Activated CD4-positive, alpha-beta T cell treated with anti-CD3 and anti-CD28 coated beads, Interleukin-2, amount 50 U/mL, for 16 hours (primary cell): ENCODE data around the gene MAP1A.
"Not testable (repeated sequence)": the region's sequence is repeated elsewhere in the genome, so short reads cannot be mapped to it uniquely, and the experiment has no call there.

Experiments
- DNase-seq: peaks from one replicate; pipeline ENCODE4 v3.0.0-alpha.2; 2020

MAP1A gene

DNA sequence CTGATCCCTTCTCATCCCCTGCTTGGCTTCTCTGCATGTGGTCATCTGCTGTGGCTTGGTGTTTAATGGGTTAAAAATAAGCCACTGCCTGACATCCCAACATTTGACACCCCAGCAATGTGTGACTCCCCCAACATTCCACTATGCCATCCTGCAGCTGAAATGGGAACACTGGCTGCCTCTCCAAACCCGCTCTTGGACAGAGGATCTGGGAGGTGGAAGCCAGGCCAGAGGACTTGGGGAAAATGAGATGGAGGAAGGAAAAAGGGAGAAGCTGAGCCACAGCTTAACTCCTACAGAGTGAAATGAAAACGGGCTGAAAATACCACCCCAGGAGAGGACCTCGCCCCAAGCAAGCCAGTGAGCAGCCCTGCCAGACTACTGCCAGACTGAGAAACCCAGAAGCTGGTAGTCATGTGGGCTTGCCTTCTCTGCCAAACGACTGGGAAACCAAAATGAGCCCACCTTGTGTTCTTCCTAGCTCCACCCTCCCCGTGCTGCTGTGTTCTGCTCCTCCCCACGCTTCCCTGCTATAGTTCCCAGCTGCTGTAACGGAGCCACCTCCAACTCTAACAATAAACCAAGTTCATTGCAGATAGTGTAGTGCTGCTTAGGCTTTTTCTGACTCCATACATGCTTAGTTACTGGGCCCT lies 13.7 kb downstream of the MAP1A start:
- no peak for DNase-seq

DNA sequence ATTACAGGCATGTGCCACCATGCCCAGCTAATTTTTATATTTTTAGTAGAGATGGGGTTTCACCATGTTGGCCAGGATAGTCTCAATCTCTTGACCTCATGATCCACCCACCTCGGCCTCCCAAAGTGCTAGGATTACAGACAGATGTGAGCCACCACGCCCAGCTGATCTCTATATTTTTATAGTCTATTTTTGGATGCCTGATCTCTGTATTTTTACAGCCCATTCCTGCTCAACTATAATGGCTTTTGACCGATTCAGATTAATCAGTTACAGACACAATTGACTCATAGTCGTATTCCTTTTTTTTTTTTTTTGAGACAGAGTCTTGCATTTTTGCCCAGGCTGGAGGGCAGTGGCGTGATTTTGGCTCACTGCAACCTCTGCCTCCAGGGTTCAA lies 15.4 kb downstream of the MAP1A start:
- not testable (repeated sequence) for DNase-seq

DNA sequence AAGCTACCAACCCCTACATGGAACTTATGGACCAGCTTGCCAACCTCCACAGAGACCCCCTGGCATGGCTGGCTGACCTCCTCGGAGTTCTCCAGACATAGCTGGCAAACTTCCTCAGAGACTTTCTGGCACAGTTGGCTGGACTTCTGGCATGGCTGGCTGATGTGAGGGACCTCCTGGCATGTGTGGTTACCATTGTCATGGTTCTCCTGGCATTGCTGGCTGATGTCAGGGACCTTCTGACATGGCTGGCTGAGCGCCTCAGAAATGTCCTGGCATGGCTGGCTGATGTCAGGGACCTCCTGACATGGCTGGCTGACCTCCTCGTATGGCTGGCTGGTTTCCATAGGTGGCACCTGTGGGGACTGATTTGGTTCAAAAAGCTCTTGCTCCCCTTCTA lies 17.5 kb downstream of the MAP1A start:
- no peak for DNase-seq

DNA sequence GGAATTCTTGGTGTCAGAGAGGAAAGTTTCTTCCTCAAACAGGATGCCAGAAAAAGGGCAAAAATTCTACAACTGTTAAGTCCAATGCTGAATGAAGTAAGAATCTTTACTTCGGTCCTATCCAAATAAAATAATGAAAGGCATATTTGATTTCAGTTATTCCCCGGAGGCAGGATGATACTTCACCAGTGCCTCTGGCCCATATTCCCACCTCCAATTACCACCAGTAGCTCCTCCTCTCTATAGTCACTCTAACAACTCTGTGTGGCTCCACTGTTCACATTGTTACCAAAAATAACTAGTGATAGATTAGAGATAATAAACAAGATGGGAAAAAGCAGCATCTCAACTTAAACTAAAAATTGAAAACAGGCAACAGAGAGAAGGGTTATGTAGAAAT lies 20.7 kb downstream of the MAP1A start:
- no peak for DNase-seq

DNA sequence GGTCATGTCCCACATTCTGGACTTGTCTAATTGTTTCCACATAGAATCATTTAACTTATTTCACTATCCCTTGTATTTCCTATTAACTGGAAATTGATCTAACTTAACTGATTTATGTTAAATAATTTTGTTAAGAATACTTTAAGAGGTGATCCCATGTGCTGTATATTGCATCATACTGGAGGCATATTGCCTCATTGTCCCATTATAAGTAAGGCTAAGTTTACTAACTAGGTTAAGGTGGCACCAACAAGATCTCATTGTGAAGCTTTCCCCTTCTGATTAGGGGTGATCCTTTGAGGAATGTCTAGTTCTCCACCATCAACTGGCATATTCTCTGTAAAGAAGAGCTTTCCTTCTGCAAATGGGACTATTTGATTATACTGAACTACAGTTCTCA lies 24.4 kb downstream of the MAP1A start:
- no peak for DNase-seq

DNA sequence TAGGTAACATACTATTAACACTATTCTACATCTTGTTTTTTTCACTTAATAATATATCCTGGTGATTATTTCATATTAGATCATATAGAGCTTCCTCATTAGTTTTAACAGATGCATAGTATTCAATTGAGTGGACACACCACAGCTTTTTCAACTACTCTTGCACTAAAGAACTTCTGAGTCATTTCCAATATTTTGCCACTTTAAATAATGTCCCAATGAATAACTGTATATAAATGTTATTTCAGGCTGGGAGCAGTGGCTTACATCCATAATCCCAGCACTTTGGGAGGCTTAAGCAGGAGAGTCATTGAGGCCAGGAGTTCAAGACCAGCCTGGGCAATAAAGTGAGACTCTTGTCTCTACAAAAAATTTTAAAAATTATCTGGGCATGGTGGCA lies 26.9 kb downstream of the MAP1A start:
- DNase-seq = no peak

DNA sequence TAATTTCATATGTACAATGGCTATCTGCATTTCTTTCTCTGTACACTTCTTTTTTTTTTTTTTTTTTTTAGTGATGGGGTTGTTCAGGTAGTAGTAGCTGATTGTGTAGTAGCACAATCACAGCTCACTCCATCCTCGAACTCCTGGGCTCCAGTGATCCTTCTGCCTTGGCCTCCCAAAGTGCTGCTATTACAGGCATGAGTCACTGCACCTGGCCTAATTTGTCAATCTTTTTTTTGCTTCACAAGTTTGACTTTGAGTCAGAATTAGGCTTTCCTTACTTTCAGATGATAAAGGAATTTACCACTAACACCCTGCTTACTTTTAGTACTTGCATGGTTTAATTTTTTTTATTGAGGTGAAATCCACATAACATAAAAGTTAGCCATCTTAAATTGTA lies 28.0 kb downstream of the MAP1A start:
- DNase-seq = no peak

DNA sequence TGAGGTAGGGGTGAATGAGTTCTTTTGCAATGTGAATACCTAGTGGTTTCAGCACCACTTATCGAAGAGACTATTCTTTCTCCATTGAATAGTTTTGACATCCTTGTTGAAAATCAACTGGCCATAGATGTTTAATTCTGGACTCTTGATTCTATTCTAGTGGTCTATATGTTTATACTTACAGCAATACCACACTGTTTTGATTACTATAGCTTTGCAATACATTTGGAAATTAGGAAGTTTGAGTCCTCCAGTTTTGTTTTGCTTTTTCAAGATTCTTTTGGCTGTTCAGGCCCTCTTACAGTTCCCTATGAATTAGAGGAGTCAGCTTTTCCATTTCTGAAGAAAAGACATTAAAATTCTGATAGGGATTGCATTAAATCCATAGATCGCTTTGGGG lies 30.1 kb downstream of the MAP1A start:
- no peak for DNase-seq

DNA sequence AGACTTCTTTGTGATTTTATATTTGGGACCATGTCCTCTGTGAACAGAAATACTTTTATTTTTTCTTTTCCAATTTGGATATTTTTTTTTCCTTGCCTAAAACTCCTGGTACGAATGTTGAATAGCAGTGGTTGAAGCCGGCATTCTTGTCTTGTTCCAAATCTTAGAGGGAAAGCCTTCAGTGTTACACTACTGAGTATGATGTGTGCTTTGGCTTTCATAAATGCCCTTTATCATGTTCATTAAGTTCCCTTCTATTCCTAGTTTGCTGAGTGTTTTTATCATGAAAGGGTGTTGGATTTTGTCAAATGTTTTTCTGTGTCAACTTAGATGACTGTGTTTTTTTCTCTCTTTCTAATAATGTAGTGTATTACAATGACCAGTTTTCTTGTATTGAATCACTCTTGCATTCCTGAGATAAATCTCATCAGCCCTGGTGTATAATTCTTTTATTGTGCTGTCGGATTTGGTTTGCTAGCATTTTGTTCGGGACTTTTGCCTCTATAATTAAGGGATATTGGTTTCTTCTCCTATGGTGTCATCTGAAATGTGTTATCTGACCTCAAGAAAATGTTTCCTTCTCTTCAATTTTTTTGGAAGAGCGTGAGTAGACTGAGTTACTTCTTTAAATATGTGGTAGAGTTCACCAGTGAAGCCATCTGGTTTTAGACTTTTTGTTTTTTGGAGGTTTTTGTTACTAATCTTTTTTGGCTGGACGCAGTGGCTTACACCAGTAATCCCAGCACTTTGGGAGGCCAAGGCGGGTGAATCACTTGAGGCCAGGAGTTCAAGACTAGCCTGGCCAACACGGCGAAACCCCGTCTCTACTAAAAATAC lies 33.3 kb downstream of the MAP1A start:
- no peak for DNase-seq

DNA sequence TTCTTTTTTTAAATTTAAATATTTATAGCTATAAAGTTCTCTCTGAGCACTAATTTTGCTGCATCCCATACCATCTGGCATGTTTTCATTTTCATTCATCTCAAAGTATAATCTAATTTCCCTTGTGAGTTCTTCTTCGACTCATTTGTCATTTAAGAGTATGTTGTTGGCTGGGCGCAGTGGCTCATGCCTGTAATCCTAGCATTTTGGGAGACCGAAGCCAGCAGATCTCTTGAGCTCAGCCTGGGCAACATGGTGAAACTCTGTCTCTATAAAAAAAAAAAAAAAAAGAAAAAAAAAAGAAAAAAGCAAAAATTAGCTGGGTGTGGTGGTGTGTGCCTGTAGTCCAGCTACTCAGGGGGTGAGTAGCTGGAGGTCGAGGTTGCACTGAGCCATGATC lies 34.8 kb downstream of the MAP1A start:
- DNase-seq = no peak

DNA sequence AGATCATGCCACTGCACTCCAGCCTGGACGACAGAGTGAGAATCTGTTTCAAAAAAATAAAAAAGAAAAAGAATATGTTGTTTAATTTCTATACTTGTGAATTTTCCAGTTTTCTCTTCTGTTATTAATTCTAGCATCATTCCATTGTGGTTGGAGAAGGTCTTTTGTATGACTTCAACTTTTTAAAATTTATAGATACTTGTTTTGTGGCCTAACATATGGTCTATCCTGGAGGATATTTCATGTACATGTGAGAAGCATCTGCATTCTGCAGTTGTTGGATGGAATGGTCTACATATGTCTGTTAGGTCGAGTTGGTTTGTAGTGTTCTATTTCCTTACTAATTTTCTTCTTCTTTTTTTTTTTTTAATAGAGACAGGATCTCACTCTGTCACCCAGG lies 35.6 kb downstream of the MAP1A start:
- DNase-seq = no peak

DNA sequence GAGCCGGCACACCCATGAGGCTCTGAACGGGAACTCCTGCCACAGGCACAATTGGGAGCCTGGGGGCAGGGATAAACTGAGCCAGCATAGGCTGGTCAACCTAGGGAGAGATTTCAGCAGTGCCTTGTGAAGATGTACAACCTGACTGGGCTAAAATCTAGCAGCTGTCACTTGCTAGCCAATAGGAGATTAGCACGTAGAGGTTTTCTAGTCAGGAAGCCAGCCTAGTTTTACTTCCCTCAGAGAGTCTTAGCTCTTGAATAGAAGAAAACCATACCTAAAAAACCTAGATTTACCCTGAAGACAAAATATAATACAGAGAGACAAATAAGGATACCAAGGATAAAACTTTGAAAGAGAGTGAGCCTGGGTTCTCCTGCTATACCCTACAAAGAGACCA lies 45.3 kb downstream of the MAP1A start:
- not testable (repeated sequence) for DNase-seq

DNA sequence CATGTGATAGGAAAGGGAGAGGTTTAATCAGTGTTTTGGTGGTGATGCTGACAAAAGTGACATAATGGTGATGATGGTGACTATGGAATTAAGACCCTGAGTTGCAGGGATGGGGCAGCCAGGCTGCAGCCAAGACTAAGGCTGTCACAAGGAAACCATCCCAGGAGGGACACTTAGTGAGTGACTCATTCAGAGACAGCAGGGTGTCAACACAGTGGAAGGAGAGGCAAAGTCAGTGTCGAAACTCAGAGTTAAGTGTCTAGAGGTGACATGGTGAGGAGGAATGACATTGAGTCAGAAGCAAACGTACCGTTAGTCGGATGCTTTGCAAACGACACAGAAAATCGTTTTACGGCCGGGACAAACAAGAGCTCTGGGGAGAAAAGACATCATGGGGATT lies 46.4 kb downstream of the MAP1A start:
- not testable (repeated sequence) for DNase-seq

DNA sequence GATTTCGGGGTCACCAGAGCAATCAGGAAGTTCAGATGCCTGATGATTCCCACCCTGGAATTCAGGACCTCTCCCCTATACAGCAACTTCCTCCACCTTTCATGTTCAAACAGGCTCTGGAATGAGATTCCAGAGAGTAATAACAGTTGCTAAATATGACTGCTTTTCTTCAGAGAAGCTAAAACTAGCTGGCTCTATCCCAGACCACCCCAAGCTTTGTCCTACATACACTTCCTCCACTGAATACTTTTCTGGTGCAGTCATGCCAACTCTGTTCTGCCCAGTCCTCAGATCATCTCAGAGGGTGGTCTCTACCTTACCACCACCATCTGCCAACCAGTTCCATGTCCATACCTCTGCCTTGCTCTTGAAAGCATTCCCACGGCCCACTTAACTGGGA lies 49.2 kb downstream of the MAP1A start:
- DNase-seq = not testable (repeated sequence)

DNA sequence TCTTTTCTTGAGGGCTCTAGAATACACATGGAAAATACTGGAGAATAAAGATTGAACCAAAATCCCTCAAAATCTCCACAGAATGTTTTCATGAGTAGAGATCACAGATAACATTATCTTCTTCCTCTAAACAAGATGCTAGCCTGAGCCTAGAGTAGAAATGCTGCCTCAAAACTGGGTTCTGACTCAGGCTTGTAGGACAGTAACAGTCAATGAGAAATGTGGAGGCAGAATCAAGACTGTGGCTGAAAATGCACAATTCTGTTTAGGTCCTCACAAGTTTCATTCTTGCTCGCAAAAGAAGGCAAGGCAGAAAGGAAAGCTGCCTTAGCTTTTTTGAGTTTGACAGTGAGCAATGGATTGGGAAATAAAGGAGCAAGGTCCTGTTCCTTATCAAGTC lies 57.2 kb downstream of the MAP1A start:
- DNase-seq = not testable (repeated sequence)
